ENCODE measurements around the gene CLEC18C.
"Not testable (repeated sequence)": the region's sequence is repeated elsewhere in the genome, so short reads cannot be mapped to it uniquely, and the experiment has no call there.

The CLEC18C gene

DNA sequence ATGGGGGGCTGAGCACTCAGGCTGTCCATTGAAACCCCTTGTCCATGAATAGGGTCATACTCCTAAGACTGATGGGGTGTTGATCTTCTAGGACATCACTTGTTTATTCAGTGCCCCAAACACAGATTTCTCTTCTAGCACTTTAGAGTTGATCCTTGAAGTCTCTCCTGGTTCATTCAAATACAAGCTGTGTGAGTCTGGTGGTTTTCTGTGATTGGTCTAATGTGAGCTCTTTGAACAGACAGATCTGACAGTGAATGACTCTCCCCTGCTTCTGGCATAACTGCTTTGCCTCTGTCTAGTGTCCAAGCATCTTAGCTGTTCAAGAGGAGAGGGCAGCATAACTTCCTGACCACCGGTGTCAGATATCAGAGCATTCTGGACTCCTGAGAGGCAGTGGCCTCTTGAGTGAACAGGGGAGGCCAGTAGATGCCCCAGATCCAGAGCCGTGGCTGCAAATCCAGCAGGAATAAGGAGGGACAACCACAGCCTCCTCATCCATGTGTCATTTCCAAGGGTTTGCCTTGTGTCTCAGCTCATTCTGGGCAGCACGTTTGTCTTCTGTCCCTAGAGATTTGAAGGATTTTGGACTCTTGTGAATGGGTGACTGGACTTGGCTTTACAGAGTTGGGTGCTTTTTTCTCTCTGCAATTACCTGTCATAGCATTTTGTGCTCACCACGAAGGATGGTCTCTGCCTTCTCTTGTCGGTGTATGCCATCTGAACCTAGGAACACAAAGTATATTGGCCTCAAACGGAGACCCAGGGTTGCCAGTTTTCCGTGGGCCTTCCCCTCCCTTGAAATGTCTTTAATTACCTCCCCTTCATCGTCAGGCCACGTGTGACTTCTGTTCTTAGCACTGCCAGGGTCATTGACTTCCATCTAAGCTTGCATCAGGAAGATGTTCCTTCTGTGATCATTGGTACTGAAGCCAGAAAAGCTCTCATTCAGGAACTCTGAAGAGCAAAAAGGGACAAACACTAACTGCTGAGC lies 13.9 kb upstream of the CLEC18C start:
- DNase-seq (ENCODE audit: low spot score): peak; percentile 13

DNA sequence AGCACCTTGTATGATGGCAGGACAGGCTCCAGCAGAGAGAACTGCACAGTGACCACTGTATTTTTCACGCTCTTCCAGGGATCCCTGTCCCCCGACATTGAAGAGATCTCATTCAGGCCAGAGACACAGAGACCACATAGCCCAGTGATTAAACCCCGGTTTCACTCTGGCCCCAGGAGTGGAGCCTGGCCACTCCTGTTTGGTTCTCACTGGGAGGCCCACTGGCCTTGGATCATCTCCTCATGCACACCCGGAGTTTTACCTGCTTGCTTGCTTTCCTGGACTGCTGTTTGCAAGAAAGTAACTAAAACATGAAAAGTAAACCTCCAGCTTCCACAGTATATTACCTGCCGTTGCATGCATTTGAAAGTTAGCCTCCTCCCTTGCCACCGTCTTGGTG lies 13.2 kb upstream of the CLEC18C start:
- peak; percentile 4 for DNase-seq (ENCODE audit: low spot score)

DNA sequence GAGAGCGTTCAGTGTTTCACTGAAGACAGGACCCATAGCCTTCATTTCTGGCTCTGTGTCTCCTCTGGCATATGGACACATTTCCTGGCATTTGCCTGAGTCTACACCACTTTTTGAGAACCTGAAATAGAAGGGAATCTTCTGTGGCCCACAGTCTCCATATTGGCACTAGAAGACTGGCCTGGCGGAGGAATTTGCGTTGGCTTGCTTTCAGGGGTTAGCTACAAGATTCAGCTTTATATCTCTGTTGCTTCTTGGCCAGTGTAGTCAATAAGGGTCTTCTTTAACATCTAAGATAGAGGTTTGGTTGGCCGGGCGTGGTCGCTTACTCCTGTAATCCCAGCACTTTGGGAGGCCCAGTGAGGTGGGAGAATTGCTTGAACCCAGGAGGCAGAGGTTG lies 12.8 kb upstream of the CLEC18C start:
- DNase-seq (ENCODE audit: low spot score): peak; percentile 1

DNA sequence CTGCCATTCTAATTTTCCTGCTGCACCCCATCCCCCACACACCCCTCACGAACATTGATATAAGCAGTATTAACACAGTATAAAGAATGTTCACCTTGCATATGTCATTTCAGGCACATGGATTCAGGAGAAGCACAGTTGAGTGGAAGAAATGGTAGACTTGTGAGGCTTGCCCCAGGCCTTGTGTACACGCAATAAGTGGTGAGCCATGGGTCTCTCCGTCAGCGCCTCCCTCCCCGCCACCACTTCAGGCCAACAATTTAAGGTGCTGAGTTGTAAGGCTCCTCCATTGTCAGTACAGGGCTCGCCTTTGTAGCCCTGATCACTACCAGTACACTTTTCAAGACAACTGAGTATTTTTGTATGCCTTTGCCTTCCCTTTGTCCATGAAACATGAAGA lies 12.2 kb upstream of the CLEC18C start:
- peak; percentile 5 for DNase-seq (ENCODE audit: low spot score)

DNA sequence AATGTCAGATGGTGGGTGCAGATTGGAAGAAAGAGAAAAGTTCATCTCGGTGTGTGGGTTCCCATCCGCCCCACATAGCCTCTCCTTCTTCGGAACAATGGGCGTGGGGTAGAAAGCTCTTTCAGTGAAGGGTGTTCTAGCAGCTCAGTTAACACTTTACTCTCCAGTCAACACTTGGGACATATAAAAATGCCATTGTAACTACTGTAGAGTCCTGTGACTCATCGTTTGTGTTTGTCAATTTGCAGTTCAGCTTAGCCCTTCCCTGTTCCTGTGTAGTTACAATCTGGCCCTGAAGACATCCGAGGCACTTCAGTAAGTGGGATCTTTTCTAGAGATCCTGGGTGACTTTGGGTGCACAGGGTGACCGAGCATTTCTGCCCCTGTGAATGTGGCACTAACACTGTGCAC lies 11.5 kb upstream of the CLEC18C start:
- DNase-seq (ENCODE audit: low spot score): peak; percentile 13

DNA sequence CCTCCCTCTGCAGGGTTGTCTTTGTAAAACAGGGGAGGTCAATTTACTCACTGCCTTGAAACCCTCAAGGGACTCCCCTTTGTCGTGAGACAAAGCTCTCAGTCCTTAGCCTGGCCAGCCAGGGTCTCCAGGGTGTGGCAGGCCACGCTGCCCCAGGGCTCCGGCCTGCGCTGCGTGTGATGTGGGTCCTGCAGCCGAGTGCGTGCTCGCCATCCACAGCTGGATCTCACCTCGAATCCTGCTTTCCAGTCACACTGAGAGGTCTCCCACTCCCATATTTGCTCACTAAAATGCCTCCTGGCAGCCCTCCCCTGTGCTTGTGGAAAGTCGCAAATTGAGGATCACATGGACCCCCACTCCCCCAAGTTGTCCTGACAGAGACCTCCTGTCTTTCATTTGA lies 10.0 kb upstream of the CLEC18C start:
- DNase-seq (ENCODE audit: low spot score): peak; percentile 17

DNA sequence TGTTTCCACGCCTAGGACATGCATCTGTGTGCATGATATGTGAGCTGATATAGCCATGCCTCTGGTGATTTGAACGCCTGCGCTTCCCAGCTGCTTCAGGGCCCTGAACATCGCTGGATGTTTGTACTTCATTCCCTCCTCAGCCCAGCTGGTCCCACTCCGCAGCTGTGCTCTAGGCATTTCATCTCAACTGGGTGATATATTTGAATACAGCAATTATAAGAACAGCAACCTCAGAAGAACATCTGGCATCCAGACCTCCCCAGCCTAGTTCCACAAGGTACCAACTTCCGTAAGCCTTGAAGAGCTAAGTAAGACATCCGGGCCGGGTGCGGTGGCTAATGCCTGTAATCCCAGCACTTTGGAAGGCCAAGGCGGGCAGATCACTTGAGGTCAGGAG lies 6.9 kb upstream of the CLEC18C start:
- not testable (repeated sequence) for DNase-seq (ENCODE audit: low spot score)

DNA sequence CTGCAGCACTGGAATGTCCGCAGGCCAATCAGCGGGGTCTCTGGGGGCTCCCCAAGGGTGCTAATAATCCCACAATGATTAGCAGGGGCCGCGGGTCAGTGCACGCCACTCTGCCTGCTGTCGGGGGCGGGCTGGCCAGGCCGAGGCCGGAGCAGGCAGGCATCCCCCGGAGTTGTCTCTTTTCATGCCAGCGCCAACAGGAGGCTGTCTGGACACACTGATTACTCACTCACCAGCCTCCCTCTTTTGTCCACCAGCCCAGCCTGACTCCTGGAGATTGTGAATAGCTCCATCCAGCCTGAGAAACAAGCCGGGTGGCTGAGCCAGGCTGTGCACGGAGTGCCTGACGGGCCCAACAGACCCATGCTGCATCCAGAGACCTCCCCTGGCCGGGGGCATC lies 329 bp downstream of the CLEC18C start:
- DNase-seq (ENCODE audit: low spot score): not testable (repeated sequence)

DNA sequence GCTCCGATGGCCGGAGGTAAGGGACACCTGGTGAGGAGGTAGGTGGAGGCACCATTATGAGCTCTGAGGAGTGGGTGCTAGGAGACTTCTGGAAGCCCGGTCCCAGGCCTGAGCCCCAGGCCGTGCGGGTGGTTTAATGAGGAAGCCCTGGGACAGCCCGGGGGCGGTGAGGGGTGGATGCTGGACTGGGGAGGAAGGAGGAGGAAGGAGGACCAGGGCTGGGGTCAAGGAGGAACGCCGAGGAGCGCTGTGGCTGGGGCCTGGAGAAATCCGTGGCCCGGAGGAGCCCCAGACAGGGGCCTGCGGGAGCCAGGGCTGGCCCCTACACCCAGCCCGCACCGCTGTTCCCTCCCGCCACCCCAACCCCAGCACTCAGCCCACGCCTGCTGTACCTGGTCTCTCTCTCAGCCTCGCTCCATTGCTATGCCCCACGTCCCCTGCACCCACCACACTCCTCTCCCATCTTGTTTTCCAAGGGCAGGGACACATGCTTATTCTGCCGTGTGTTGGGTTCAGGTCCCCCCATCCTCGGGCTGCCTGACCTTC lies 873 bp downstream of the CLEC18C start:
- DNase-seq (ENCODE audit: low spot score): not testable (repeated sequence)

DNA sequence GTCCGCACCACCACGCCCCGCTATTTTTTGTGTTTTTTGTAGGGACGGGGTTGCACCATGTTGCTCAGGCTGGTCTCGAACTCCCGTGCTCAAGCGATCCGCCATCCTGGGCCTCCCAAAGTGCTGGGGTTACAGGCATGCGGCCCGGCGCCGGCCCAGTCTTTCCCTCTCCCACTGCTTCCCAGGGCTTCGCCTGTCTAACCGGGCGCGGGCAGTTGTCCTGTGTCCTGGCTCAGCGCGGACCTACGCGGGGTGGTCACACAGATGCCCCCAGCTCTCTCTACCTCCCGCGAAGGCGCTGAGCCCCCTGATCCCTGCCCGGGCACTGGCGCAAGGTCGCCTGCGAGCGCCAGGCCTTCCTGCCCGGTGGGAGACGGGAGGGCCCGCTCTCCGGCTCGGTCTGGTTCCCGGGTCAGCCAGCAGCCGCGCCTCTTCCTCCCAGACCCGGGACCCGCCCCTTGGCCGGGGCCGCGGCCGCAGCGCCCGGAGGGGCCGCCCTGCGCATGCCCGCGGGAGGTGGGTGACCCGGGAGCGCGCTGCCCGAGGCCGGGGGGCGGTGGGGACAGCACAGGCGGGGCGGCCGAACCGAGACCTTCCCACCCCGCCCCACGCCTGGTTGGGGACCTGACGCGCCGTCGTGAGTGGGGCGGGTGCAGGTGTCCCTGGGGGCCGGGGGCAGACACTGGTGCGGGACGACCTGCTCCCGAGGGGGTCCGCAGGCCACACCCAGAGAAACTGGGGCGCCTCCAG lies 14.4 kb downstream of the CLEC18C start:
- DNase-seq (ENCODE audit: low spot score): not testable (repeated sequence)

DNA sequence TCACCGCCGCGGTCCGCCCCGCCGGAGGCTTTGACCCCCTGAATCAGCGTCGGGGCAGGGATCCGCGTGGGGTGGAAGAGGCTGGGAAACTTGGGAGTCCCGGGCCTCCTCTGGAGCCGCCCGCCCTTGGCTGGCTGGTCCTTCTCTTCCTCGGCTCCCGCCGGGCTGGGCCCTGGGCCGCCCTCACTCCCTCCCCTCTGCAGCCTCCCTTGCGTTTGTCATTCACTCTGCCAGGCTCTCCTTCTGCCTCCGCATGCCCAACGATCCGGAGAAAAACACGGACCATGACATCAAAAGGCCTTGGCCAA lies 15.0 kb downstream of the CLEC18C start:
- not testable (repeated sequence) for DNase-seq (ENCODE audit: low spot score)

DNA sequence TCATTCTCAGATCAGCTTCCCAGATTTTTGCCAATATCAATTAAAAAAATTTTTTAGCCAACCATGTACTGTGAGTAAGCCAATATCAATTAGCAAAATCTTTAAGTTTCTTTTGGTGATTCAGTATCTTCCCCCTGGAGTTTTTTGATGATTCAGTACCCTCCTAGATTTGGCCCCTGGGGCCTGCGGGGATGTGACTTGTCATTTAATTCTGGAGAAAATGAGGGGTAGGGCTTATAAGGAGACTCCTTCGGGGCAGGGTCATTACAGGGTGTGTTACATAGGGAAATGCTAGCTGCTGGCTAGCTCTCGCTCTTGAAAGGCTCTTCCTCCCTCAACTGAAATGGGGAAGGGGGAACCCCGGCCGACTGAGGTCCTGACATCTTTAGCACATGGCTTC lies 17.0 kb downstream of the CLEC18C start:
- DNase-seq (ENCODE audit: low spot score): not testable (repeated sequence)

DNA sequence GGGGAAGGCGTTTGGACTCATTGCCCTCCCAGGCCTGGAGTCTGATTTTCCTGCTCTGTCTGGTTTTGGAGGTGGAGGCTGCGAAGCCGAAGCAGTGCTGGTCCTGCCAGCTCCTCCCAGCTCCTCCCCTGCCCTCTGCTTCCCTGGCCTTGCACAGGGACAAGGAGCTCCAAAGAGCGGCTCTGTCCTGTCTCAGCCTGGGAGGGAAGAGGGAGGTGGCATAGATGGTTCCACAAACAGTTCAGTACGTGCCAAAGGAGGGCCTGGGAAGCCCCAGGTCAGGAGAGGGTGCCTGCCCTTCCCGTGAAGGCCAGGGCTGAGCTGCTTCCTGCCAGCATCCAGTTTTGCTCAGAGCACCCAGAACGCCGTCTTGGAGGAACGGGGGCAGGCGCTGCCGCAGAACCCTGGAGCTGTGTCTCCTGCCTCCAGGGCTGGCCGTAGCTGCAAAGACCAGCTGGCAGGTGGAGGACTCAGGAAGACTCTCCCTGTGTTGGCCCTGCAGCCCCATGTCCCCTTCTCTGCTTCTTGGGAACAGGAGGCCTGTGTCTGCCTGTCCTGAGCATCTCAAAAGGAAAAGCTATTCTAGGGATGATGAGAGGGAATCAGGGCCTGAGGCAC lies 23.2 kb downstream of the CLEC18C start:
- not testable (repeated sequence) for DNase-seq (ENCODE audit: low spot score)

DNA sequence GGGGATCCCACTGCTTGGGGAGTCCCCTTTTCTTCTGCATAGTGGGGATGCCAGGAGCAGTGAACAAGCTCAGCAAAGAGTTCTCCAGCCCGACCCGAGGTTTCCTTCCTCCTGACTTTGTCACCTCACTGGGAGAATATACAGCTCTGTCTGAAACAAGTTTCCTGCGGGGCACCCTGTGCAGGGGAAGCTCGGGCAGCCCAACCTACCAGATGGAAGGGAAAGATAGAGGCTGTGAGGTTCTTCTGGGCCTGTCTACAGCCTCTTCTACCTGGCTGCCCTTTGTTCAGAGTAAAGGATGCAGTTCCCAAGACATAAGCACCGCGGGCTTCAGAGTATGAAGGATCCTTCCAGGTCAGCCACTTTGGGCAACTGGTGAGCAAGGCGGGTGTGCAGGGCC lies 24.0 kb downstream of the CLEC18C start:
- DNase-seq (ENCODE audit: low spot score): not testable (repeated sequence)

DNA sequence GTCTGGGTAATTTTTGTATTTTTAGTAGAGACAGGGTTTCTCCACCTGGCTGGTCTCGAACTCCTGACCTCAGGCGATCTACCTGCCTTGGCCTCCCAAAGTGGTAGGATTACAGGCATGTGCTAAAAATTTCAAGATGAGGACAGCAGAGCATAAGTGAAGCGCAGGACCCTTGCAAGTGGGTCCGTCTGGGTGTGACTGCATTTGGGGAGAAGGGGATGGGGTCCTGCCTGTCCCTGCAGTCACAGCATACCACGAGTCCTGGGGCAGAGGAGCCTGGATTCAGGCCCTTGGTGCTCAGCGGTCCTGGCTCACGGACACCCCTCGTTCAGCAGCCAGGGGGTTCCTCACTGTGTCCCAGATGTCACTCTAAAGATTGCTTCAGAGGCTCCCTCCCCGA lies 24.6 kb downstream of the CLEC18C start:
- DNase-seq (ENCODE audit: low spot score): not testable (repeated sequence)

DNA sequence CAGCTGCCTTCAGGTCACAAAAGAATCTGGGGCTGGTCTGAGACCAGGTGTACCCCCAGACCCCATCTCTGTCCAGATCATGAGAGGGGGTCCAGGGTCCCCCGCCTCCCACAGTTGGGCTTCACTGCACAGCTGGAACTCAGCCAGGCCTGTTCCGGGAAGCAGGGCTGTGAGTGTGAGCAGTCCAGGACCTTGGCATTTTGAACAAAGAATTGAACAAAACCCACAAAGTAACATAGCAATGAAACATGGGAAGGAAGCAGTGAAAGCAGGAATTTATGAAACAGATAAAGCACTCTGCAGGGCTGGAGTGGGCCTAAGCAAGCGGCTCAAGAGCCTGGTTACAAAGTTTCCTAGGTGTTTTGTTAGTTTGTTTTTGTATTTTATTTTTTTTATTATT lies 25.1 kb downstream of the CLEC18C start:
- DNase-seq (ENCODE audit: low spot score): not testable (repeated sequence)

DNA sequence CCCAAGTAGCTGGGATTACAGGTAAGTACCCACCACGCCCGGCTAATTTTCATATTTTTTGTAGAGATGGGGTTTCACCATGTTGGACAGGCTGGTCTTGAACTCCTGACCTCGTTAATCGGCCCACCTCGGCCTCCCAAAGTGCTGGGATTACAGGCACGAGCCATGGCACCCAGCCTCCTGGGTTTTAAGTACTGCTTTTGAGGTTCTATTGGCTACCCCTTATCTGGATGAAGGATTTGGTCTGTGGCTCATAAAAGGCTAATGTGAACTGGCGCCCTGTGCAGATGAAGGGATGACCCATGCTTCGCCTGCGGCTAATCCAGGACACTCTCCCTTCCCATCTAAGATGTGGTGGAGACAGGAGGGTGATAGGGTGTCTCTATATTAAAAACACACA lies 25.6 kb downstream of the CLEC18C start:
- DNase-seq (ENCODE audit: low spot score): not testable (repeated sequence)

DNA sequence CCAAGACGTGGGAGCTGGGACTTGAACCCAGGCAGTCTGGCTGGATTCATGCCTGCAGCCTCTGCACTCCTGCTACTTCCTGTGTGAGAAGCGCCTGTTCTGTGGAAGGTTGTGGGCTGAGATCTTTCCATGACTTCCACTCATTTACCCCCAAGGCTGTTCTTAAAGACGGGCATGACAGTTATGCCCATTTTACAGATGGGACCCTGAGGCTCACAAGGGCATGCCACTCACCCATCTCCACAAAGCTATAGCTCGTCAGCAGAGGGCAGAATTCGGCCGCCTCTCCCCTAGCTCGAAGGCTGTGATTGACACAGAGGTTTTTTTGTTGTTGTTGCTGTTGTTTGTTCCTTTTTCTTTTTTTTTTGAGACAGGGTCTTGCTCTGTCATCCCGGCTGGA lies 26.5 kb downstream of the CLEC18C start:
- not testable (repeated sequence) for DNase-seq (ENCODE audit: low spot score)

DNA sequence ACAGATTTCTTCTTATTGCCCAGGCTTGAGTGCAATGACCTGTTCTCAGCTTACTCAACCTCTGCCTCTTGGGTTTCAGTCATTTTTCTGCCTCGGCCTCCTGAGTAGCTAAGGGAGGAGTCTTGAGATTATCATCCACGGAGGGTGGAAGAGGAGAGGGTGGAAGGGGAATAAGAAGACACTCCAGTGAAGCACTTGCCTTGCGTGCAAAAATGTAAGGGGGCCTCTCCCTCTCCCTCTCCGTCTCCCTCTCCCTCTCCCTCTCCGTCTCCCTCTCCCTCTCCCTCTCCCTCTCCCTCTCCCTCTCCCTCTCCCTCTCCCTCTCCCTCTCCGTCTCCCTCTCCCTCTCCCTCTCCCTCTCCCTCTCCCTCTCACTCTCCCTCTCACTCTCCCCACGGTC lies 29.9 kb downstream of the CLEC18C start:
- not testable (repeated sequence) for DNase-seq (ENCODE audit: low spot score)

DNA sequence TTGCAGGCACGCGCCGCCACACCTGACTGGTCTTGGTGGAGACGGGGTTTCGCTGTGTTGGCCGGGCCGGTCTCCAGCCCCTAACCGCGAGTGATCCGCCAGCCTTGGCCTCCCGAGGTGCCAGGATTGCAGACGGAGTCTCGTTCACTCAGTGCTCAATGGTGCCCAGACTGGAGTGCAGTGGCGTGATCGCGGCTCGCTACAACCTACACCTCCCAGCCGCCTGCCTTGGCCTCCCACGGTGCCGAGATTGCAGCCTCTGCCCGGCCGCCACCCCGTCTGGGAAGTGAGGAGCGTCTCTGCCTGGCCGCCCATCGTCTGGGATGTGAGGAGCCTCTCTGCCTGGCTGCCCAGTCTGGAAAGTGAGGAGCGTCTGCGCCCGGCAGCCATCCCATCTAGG lies 30.4 kb downstream of the CLEC18C start:
- DNase-seq (ENCODE audit: low spot score): not testable (repeated sequence)

DNA sequence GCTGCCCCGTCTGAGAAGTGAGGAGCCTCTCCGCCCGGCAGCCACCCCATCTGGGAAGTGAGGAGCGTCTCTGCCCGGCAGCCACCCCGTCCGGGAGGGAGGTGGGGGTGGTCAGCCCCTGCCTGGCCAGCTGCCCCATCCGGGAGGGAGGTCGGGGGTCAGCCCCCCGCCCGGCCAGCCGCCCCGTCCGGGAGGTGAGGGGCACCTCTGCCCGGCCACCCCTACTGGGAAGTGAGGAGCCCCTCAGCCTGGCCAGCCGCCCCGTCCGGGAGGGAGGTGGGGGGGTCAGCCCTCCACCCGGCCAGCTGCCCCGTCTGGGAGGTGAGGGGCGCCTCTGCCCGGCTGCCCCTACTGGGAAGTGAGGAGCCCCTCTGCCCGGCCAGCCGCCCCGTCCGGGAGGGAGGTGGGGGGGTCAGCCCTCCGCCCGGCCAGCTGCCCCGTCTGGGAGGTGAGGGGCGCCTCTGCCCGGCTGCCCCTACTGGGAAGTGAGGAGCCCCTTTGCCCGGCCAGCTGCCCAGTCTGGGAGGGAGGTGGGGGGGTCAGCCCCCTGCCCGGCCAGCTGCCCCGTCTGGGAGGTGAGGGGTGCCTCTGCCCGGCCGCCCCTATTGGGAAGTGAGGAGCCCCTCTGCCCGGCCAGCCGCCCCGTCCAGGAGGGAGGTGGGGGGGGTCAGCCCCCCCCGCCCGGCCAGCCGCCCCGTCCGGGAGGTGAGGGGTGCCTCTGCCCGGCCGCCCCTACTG lies 31.2 kb downstream of the CLEC18C start:
- DNase-seq (ENCODE audit: low spot score): not testable (repeated sequence)

DNA sequence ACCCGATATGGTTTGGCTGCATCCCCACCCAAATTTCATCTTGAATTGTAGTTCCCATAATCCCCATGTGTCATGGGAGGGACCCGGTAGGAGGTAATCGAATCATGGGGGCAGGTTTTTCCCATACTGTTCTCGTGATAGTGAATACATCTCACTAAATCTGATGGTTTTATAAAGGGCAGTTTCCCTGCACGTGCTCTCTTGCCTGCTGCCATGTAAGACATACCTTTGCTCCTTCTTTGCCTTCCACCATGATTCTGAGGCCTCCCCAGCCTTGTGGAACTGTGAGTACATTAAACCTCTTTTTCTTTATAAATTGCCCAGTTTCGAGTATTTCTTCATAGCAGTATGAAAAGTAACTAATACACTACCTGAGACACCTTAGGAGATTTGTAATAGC lies 32.8 kb downstream of the CLEC18C start:
- not testable (repeated sequence) for DNase-seq (ENCODE audit: low spot score)
